Neural cell (in vitro differentiated cells): ENCODE results near the gene UBXN6. TPM values are rescaled to one million over a fixed set of nuclear protein-coding genes. Genes with fewer than 3 reads are reported as not detected.

Experiments
- H2AFZ ChIP-seq: fragments of 200-600, 300-800 bp; sonication (generic), shearing (Covaris generic); 2 replicates; pipeline ENCODE4 v1.6.0; 2014; ENCODE audit warnings: low read depth, mild to moderate bottlenecking, antibody characterized with exemption, low read length, moderate library complexity
- H3F3A ChIP-seq: fragments of 200-600 bp; shearing (Covaris generic); 2 replicates; pipeline ENCODE4 v1.6.1; 2016; ENCODE audit warnings: mild to moderate bottlenecking, moderate library complexity, mixed read lengths, antibody characterized with exemption, low read length; ENCODE audit not compliant: insufficient read depth, poor library complexity, severe bottlenecking
- H3K27ac ChIP-seq: fragments of 200-600, 300-800 bp; sonication (generic), shearing (Covaris generic); 2 replicates; pipeline ENCODE4 v1.5.1; 2014; ENCODE audit warnings: mild to moderate bottlenecking, low read length, moderate library complexity
- H3K27me3 ChIP-seq: fragments of 300-800, 200-600 bp; sonication (generic), shearing (Covaris generic); 2 replicates; pipeline ENCODE4 v1.6.0; 2014; ENCODE audit warnings: mild to moderate bottlenecking, low read depth, low read length, moderate library complexity; ENCODE audit not compliant: insufficient read depth
- H3K36me3 ChIP-seq: fragments of 300-800, 200-600 bp; sonication (generic), shearing (Covaris generic); 2 replicates; pipeline ENCODE4 v1.5.1; 2014; ENCODE audit warnings: mild to moderate bottlenecking, antibody characterized with exemption, low read length, moderate library complexity; ENCODE audit not compliant: insufficient read depth
- H3K4me2 ChIP-seq: fragments of 300-800, 200-600 bp; sonication (generic), shearing (Covaris generic); 2 replicates; pipeline ENCODE4 v1.6.0; 2014; ENCODE audit warnings: mild to moderate bottlenecking, low read length
- H3K4me3 ChIP-seq: fragments of 300-800, 200-600 bp; sonication (generic), shearing (Covaris generic); 2 replicates; pipeline ENCODE4 v1.5.1; 2014; ENCODE audit warnings: mild to moderate bottlenecking, low read length, moderate library complexity
- H3K79me2 ChIP-seq: fragments of 200-600 bp; shearing (Covaris generic); replicated peaks from 2 replicates; pipeline ENCODE4 v1.6.0; 2014; ENCODE audit warnings: mild to moderate bottlenecking, low read length, moderate library complexity; ENCODE audit not compliant: insufficient read depth
- H3K9ac ChIP-seq: fragments of 300-800, 200-600 bp; sonication (generic), shearing (Covaris generic); 2 replicates; pipeline ENCODE4 v1.6.1; 2016; ENCODE audit warnings: mild to moderate bottlenecking, low read length, mixed read lengths
- H3K9me2 ChIP-seq: fragments of 200-600 bp; shearing (Covaris generic); 2 replicates; pipeline ENCODE4 v1.6.1; 2016; ENCODE audit warnings: mild to moderate bottlenecking, low read length, mixed read lengths; ENCODE audit not compliant: insufficient read depth
- H3K9me3 ChIP-seq: fragments of 200-600, 300-800 bp; sonication (generic), shearing (Covaris generic); 2 replicates; pipeline ENCODE4 v1.6.1; 2016; ENCODE audit warnings: mild to moderate bottlenecking, mixed run types, low read length, moderate library complexity, mixed read lengths
- H4K20me1 ChIP-seq: fragments of 200-600 bp; shearing (Covaris generic); 2 replicates; pipeline ENCODE4 v1.6.1; 2016; ENCODE audit warnings: mild to moderate bottlenecking, mixed run types; ENCODE audit not compliant: insufficient read depth
- EP300 ChIP-seq: fragments of 450-650 bp; conservative IDR thresholded peaks from 2 replicates; pipeline ENCODE4 v1.6.1; 2014; ENCODE audit warnings: antibody characterized with exemption, mild to moderate bottlenecking, moderate library complexity; ENCODE audit not compliant: poor library complexity, severe bottlenecking
- EZH2 ChIP-seq: fragments of 200-600, 300-800 bp; shearing (Covaris generic), sonication (generic); IDR thresholded peaks from 2 replicates; pipeline ENCODE4 v1.6.1; 2014; ENCODE audit warnings: antibody characterized with exemption, low read length, borderline replicate concordance, mild to moderate bottlenecking; ENCODE audit not compliant: insufficient read depth, poor library complexity, severe bottlenecking
- MXI1 ChIP-seq: fragments of 450-650 bp; conservative IDR thresholded peaks from 2 replicates; pipeline ENCODE4 v1.6.1; 2014; ENCODE audit warnings: antibody characterized with exemption, mild to moderate bottlenecking; ENCODE audit not compliant: poor library complexity, severe bottlenecking
- POLR2AphosphoS5 ChIP-seq: IDR thresholded peaks from 2 replicates; pipeline ENCODE4 v1.6.1; 2012
- RAD21 ChIP-seq: fragments of 450-650 bp; conservative IDR thresholded peaks from 2 replicates; pipeline ENCODE4 v1.6.1; 2014; ENCODE audit warnings: antibody characterized with exemption, mild to moderate bottlenecking, moderate library complexity
- SMC3 ChIP-seq: fragments of 450-650 bp; conservative IDR thresholded peaks from 2 replicates; pipeline ENCODE4 v1.6.1; 2014; ENCODE audit warnings: antibody characterized with exemption, mild to moderate bottlenecking, moderate library complexity; ENCODE audit not compliant: poor library complexity
- TAF1 ChIP-seq: IDR thresholded peaks from 2 replicates; pipeline ENCODE4 v1.6.1; 2012; ENCODE audit warnings: low read depth
- polyA plus RNA-seq: library from polyadenylated mRNA; depleted of rRNA; stranded (reverse); fragments of >200 nt; gene quantifications from 2 replicates; pipeline ENCODE4 v1.2.3, GENCODE V29; 2014
- TF ChIP-seq, protein P1 (sequence below): fragments of 450-650 bp; IDR thresholded peaks from 2 replicates; pipeline ENCODE4 v1.5.1; 2014; ENCODE audit warnings: antibody characterized with exemption, mild to moderate bottlenecking, moderate library complexity; ENCODE audit not compliant: poor library complexity, severe bottlenecking
- TF ChIP-seq, protein P2 (sequence below): IDR thresholded peaks from 2 replicates; pipeline ENCODE4 v1.6.1; 2012; ENCODE audit warnings: borderline replicate concordance

Gene UBXN6
- polyA plus RNA-seq, 1 donor from 2014 or later: 102 TPM

DNA sequence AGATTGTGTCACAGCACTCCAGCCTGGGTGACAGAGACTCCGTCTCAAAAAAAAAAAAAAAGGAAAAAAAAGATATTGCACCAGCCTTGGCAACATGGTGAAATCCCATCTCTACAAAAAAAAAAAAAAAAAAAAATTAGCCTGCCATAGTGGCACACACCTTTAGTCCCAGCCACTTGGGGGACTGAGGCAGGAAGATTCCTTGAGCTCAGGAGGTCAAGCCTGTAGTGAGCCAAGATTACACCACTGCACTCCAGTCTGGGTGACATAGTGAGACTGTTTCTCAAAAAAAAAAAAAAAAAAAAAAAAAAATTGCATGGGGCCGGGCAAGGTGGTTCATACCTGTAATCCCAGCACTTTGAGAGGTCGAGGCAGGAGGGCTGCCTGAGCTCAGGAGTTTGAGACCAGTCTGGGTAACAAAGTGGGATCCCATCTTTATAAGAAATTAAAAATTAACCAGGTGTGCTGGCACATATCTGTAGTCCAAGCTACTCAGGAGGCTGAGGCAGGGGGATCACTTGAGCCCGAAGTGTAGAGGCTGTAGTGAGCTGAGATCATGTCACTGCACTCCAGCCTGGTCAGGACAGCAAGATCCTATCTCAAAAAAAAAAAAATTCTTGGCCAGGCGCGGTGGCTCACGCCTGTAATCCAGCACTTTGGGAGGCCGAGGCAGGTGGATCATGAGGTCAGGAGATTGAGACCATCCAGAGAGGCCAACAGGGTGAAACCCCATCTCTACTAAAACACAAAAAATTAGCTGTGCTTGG lies 7.4 kb upstream of the UBXN6 start:
- H3K9me3 ChIP-seq: no peaks in the 10 kb centered on the region
- no peak overlapping the region for H3K4me2 ChIP-seq
- H4K20me1 ChIP-seq: no peaks in the 10 kb centered on the region
- H3K27me3 ChIP-seq: no peaks in the 10 kb centered on the region
- no peak for TF ChIP-seq EZH2
- TF ChIP-seq SMC3: no peak
- TF ChIP-seq RAD21: no peak
- TF ChIP-seq EP300: no peak
- no peak for TF ChIP-seq POLR2AphosphoS5
- no peak for TF ChIP-seq MXI1
- TF ChIP-seq, protein P1, sequence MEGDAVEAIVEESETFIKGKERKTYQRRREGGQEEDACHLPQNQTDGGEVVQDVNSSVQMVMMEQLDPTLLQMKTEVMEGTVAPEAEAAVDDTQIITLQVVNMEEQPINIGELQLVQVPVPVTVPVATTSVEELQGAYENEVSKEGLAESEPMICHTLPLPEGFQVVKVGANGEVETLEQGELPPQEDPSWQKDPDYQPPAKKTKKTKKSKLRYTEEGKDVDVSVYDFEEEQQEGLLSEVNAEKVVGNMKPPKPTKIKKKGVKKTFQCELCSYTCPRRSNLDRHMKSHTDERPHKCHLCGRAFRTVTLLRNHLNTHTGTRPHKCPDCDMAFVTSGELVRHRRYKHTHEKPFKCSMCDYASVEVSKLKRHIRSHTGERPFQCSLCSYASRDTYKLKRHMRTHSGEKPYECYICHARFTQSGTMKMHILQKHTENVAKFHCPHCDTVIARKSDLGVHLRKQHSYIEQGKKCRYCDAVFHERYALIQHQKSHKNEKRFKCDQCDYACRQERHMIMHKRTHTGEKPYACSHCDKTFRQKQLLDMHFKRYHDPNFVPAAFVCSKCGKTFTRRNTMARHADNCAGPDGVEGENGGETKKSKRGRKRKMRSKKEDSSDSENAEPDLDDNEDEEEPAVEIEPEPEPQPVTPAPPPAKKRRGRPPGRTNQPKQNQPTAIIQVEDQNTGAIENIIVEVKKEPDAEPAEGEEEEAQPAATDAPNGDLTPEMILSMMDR: no peak
- TF ChIP-seq, protein P2, sequence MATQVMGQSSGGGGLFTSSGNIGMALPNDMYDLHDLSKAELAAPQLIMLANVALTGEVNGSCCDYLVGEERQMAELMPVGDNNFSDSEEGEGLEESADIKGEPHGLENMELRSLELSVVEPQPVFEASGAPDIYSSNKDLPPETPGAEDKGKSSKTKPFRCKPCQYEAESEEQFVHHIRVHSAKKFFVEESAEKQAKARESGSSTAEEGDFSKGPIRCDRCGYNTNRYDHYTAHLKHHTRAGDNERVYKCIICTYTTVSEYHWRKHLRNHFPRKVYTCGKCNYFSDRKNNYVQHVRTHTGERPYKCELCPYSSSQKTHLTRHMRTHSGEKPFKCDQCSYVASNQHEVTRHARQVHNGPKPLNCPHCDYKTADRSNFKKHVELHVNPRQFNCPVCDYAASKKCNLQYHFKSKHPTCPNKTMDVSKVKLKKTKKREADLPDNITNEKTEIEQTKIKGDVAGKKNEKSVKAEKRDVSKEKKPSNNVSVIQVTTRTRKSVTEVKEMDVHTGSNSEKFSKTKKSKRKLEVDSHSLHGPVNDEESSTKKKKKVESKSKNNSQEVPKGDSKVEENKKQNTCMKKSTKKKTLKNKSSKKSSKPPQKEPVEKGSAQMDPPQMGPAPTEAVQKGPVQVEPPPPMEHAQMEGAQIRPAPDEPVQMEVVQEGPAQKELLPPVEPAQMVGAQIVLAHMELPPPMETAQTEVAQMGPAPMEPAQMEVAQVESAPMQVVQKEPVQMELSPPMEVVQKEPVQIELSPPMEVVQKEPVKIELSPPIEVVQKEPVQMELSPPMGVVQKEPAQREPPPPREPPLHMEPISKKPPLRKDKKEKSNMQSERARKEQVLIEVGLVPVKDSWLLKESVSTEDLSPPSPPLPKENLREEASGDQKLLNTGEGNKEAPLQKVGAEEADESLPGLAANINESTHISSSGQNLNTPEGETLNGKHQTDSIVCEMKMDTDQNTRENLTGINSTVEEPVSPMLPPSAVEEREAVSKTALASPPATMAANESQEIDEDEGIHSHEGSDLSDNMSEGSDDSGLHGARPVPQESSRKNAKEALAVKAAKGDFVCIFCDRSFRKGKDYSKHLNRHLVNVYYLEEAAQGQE: no peak
- TF ChIP-seq TAF1: no peak
- no peaks in the 10 kb centered on the region for H3K36me3 ChIP-seq
- no peak overlapping the region for H2AFZ ChIP-seq
- no peaks in the 10 kb centered on the region for H3F3A ChIP-seq
- H3K4me3 ChIP-seq: no peak overlapping the region
- H3K9me2 ChIP-seq: no peaks in the 10 kb centered on the region
- no peaks in the 10 kb centered on the region for H3K79me2 ChIP-seq
- no peak overlapping the region for H3K27ac ChIP-seq
- no peak overlapping the region for H3K9ac ChIP-seq

DNA sequence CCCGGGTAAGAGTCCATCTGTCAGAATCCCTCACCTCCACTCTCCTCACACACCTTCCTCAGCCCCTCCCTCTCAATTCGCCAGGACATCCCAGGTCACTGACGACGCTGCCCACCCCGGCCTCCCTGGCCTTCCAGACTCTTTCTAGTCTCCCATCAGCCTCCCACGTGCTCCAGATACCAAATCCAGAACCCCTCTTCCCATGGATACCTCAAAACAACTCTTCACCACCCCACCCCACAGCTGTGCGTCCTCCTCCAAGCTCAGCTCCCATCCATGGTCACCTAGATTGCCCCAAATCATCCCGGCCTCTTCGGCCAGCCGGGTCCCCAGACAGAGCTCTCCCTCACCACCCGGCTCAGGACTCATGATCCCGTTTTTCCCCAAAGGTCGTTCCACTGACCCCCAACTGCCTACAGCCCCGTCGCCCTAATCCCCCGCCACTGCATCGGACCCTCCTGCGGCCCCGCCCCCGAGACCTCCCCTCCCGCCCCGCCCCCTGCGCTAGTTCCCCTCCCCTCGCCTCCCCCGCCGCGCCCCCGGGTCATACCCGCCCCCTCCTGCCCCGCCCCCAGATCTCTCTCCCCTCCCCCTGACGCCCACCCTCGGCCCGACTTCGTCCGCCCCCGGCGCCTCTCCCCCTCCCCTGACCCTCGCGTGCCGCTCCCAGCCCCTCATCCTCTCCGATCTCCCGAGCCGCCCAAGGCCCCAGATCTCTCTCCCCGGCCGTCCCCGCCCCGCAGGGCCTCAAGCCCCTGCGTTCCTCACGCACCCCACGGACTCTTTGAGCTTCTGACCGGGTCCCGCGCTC lies 546 bp downstream of the UBXN6 start:
- Histone ChIP-seq H3K79me2 (peaks cover 10% of the 10 kb centered on the region), H3K4me2 (peak overlapping the region; percentile 86), H3K4me3 (peak overlapping the region; percentile 80), H3K27me3 (no peaks in the 10 kb centered on the region), H4K20me1 (no peaks in the 10 kb centered on the region), H2AFZ (peak overlapping the region; percentile 51), H3K36me3 (no peaks in the 10 kb centered on the region), H3K9me3 (no peaks in the 10 kb centered on the region), H3K27ac (peak overlapping the region; percentile 73), H3F3A (no peaks in the 10 kb centered on the region), H3K9ac (peak overlapping the region; percentile 81), H3K9me2 (no peaks in the 10 kb centered on the region)
- TF ChIP-seq, protein P1: no peak
- no peak for TF ChIP-seq TAF1
- TF ChIP-seq SMC3: no peak
- no peak for TF ChIP-seq POLR2AphosphoS5
- TF ChIP-seq, protein P2: peak; percentile 10
- peak; percentile 61 for TF ChIP-seq MXI1
- no peak for TF ChIP-seq RAD21
